ENCODE results near the gene KIF4A. TPM values are rescaled to one million over a fixed set of nuclear protein-coding genes. Genes with fewer than 3 reads are reported as not detected.
A peak's percentile ranks its signal among the peaks of the same experiment; 100 is the strongest.

The KIF4A gene
- total and polyA plus RNA-seq, 2 of the 13 experiments (the other 11 are each of a cell fraction or from before 2014, with no cell fraction given) = 9.4 to 28.2 TPM

DNA sequence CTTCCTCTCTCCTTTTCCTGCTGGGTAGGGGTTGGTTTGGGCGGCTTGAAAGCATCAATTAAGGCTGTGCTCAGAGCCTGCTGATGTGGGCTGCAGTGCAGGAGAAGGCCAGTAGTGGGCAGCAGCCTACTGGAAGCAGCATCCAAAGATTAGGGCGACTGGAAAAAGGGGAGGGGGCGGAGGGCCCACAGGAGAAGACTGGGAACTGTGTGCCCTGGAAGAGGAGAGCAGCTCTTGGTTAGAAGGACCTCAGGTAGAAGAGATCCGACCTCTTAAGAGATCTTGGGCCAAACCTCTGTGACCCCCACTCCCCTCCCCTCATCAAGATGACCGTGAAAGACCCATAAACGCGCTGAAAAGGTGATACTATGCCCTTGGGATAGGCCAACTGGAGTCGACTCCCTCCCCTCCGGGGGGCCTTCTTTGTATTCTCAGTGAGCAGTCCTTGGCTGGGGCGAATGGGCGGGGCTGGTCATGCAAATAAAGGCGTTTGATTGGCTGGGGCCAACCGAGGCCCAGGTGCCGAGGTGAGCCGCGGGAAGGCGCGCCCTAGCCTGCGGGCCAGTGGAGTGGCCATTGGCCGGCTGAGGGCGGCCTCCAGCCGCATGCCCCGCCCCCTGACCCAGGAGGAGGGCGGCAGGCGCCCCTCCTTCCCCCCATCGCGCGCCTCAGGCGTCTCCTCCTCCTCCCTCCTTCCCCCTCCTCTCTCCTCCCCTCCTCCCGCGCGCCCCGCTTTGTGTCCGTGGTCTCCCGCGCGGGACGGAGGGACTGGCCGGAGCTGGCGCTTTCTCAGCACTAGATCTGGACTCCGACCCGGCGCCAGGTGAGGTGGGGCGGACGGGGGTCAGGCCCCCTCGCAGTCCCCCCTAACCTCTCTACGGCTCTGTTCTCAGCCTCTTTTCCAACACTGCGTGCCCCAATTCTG is 164.8 kb downstream of the KIF4A start (continued):
- TF ChIP-seq KIAA2018 (CRISPR knock-in tag; IDR thresholded peaks at IDR 0.05; ENCODE audit: borderline replicate concordance) (no peak), RBFOX2 (IDR thresholded peaks at IDR 0.05; ENCODE audit: low read depth, low read length) (peak; percentile 56), NPAS2 (CRISPR knock-in tag; IDR thresholded peaks at IDR 0.05; ENCODE audit: borderline replicate concordance) (no peak), KLF13 (CRISPR knock-in tag; IDR thresholded peaks at IDR 0.05) (no peak), TEAD3 (CRISPR knock-in tag; optimal IDR thresholded peaks at IDR 0.05; ENCODE audit: borderline replicate concordance) (no peak), ZNF704 (CRISPR knock-in tag; IDR thresholded peaks at IDR 0.05; ENCODE audit: borderline replicate concordance) (no peak), ZNF18 (CRISPR knock-in tag; IDR thresholded peaks at IDR 0.05; ENCODE audit: insufficient replicate concordance) (no peak), KDM2A (CRISPR knock-in tag; IDR thresholded peaks at IDR 0.05; ENCODE audit: borderline replicate concordance, low read depth) (no peak; the same call in 1 of the 2 replicates), ZNF441 (CRISPR knock-in tag; IDR thresholded peaks at IDR 0.05; ENCODE audit: borderline replicate concordance) (no peak)
- TF ChIP-seq, protein P1, sequence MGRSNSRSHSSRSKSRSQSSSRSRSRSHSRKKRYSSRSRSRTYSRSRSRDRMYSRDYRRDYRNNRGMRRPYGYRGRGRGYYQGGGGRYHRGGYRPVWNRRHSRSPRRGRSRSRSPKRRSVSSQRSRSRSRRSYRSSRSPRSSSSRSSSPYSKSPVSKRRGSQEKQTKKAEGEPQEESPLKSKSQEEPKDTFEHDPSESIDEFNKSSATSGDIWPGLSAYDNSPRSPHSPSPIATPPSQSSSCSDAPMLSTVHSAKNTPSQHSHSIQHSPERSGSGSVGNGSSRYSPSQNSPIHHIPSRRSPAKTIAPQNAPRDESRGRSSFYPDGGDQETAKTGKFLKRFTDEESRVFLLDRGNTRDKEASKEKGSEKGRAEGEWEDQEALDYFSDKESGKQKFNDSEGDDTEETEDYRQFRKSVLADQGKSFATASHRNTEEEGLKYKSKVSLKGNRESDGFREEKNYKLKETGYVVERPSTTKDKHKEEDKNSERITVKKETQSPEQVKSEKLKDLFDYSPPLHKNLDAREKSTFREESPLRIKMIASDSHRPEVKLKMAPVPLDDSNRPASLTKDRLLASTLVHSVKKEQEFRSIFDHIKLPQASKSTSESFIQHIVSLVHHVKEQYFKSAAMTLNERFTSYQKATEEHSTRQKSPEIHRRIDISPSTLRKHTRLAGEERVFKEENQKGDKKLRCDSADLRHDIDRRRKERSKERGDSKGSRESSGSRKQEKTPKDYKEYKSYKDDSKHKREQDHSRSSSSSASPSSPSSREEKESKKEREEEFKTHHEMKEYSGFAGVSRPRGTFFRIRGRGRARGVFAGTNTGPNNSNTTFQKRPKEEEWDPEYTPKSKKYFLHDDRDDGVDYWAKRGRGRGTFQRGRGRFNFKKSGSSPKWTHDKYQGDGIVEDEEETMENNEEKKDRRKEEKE (IDR thresholded peaks at IDR 0.05) = no peak

Data from HepG2 (cell line).